ENCODE measurements around the gene PHLDB3.

The PHLDB3 gene

GRCh38 chr19:43462383-43462782, 42.2 kb downstream of the PHLDB3 start:
- Histone ChIP-seq H3K27me3 (ENCODE audit: insufficient read depth, low read length, poor library complexity, severe bottlenecking) (no peaks in the 10 kb centered on the region), H3K4me1 (ENCODE audit: insufficient read depth, low read length, poor library complexity, severe bottlenecking) (peaks cover 5% of the 10 kb centered on the region), H3K4me2 (ENCODE audit: low read depth, low read length, poor library complexity, severe bottlenecking) (peak overlapping the region; percentile 75), H3K4me3 (ENCODE audit: low read length, poor library complexity, severe bottlenecking) (no peak overlapping the region), H3K36me3 (ENCODE audit: insufficient read depth, low read length) (no peaks in the 10 kb centered on the region), H3K79me2 (ENCODE audit: insufficient read depth, low read length) (no peaks in the 10 kb centered on the region), H3F3A (ENCODE audit: low read depth) (no peaks in the 10 kb centered on the region), H3K9me3 (ENCODE audit: insufficient read depth, low read depth, low read length) (no peaks in the 10 kb centered on the region), H3K9me2 (replicated peaks; ENCODE audit: low read depth, low read length) (no peaks in the 10 kb centered on the region), H2AFZ (ENCODE audit: low read length) (no peak overlapping the region), H3K9ac (ENCODE audit: low read depth, low read length, poor library complexity, severe bottlenecking) (no peak overlapping the region), H4K20me1 (ENCODE audit: insufficient read depth, low read length, poor library complexity, severe bottlenecking) (no peaks in the 10 kb centered on the region)
- TF ChIP-seq CTCF (conservative IDR thresholded peaks at IDR 0.05; ENCODE audit: low read length), result no peak
- TF ChIP-seq EZH2phosphoT487 (IDR thresholded peaks at IDR 0.05; ENCODE audit: borderline replicate concordance), result no peak

DNA sequence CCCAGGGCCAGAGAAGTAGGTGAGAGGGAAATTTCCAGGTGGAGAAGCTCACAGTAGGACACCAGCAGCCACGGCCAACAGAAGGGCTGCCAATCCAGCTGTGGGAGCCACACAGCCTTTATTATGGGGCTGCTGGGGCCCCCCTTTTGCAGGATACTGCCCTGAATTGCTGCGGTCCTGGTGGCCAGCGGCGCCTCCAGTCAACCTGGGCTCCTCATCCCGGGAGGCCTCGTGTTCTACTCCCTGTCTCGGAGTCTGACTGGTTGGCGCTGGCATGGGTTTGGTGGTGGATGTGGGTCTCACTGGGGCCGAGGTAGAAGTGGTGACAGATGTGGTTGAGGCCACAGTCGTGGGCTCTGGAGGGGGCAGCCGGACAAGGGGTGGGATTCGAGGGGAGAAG, 43.2 kb downstream of the PHLDB3 start:
- no peaks in the 10 kb centered on the region for H3F3A ChIP-seq (ENCODE audit: low read depth)
- H3K4me3 ChIP-seq (ENCODE audit: low read length, poor library complexity, severe bottlenecking), result no peak overlapping the region
- no peak overlapping the region for H3K9ac ChIP-seq (ENCODE audit: low read depth, low read length, poor library complexity, severe bottlenecking)
- no peaks in the 10 kb centered on the region for H3K36me3 ChIP-seq (ENCODE audit: insufficient read depth, low read length)
- no peaks in the 10 kb centered on the region for H4K20me1 ChIP-seq (ENCODE audit: insufficient read depth, low read length, poor library complexity, severe bottlenecking)
- H3K79me2 ChIP-seq (ENCODE audit: insufficient read depth, low read length), result no peaks in the 10 kb centered on the region
- H3K4me2 ChIP-seq (ENCODE audit: low read depth, low read length, poor library complexity, severe bottlenecking), result no peak overlapping the region
- no peaks in the 10 kb centered on the region for H3K9me2 ChIP-seq (replicated peaks; ENCODE audit: low read depth, low read length)
- H3K9me3 ChIP-seq (ENCODE audit: insufficient read depth, low read depth, low read length), result no peaks in the 10 kb centered on the region
- TF ChIP-seq EZH2phosphoT487 (IDR thresholded peaks at IDR 0.05; ENCODE audit: borderline replicate concordance) (no peak), CTCF (conservative IDR thresholded peaks at IDR 0.05; ENCODE audit: low read length) (no peak)
- H2AFZ ChIP-seq (ENCODE audit: low read length), result no peak overlapping the region
- H3K4me1 ChIP-seq (ENCODE audit: insufficient read depth, low read length, poor library complexity, severe bottlenecking), result peaks cover 5% of the 10 kb centered on the region
- H3K27me3 ChIP-seq (ENCODE audit: insufficient read depth, low read length, poor library complexity, severe bottlenecking), result no peaks in the 10 kb centered on the region

DNA sequence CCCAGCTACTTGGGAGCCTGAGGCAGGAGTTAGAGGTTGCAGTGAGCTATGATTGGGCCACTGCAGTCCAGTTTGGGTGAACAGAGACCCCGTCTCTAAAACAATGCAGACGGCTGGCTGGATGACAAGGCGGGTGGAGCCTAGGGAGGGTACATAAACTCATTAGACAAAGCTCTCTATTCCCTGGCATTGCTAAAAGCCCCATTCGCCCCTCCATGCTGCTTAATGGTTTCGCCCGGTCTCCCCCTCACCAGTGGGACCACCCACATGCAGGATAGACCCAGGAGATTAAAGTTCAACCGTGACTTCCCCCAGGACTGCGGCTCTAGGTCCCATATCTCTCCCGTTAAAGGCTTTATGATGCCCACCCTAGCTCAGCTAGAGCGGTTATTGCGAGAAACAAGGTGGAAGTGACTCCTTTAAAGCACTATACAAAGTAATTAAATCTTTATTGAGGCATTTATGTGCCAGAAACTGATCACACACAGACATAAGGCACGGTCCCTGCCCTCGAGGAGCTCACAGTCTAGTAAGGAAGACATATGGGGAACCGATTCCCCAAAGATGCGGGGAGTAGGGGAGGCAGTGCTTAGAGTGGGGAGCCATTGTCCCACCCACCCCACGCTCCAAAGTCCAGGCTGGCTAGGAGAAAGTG, 44.1 kb downstream of the PHLDB3 start:
- Histone ChIP-seq H3K9me3 (ENCODE audit: insufficient read depth, low read depth, low read length) (no peaks in the 10 kb centered on the region), H3K4me1 (ENCODE audit: insufficient read depth, low read length, poor library complexity, severe bottlenecking) (peaks cover 5% of the 10 kb centered on the region), H3K27me3 (ENCODE audit: insufficient read depth, low read length, poor library complexity, severe bottlenecking) (no peaks in the 10 kb centered on the region), H2AFZ (ENCODE audit: low read length) (no peak overlapping the region), H3K4me3 (ENCODE audit: low read length, poor library complexity, severe bottlenecking) (no peak overlapping the region), H4K20me1 (ENCODE audit: insufficient read depth, low read length, poor library complexity, severe bottlenecking) (no peaks in the 10 kb centered on the region), H3K79me2 (ENCODE audit: insufficient read depth, low read length) (no peaks in the 10 kb centered on the region), H3K36me3 (ENCODE audit: insufficient read depth, low read length) (no peaks in the 10 kb centered on the region), H3K9me2 (replicated peaks; ENCODE audit: low read depth, low read length) (no peaks in the 10 kb centered on the region), H3K4me2 (ENCODE audit: low read depth, low read length, poor library complexity, severe bottlenecking) (no peak overlapping the region), H3K9ac (ENCODE audit: low read depth, low read length, poor library complexity, severe bottlenecking) (no peak overlapping the region), H3F3A (ENCODE audit: low read depth) (no peaks in the 10 kb centered on the region)
- TF ChIP-seq EZH2phosphoT487 (IDR thresholded peaks at IDR 0.05; ENCODE audit: borderline replicate concordance) (no peak), CTCF (conservative IDR thresholded peaks at IDR 0.05; ENCODE audit: low read length) (no peak)

All from Loucy (cell line).